Activated naive CD8-positive, alpha-beta T cell (primary cell): ENCODE results near the gene TMEM132E.
A peak's percentile ranks its signal among the peaks of the same experiment; 100 is the strongest.

Source experiments
- H3K27ac Mint-ChIP-seq: one replicate; pipeline ENCODE4 v1.8.0; 2021; ENCODE audit warnings: mixed read lengths
- H3K27me3 Mint-ChIP-seq: one replicate; pipeline ENCODE4 v1.8.0; 2021; ENCODE audit warnings: mixed read lengths
- H3K36me3 Mint-ChIP-seq: one replicate; pipeline ENCODE4 v1.8.0; 2021; ENCODE audit warnings: mixed read lengths
- H3K4me1 Mint-ChIP-seq: one replicate; pipeline ENCODE4 v1.8.0; 2021; ENCODE audit warnings: low read depth, mixed read lengths
- H3K4me3 Mint-ChIP-seq: one replicate; pipeline ENCODE4 v1.8.0; 2021; ENCODE audit warnings: mild to moderate bottlenecking, mixed read lengths
- H3K9me3 Mint-ChIP-seq: one replicate; pipeline ENCODE4 v1.8.0; 2021; ENCODE audit warnings: low read depth, mixed read lengths

TMEM132E gene

DNA sequence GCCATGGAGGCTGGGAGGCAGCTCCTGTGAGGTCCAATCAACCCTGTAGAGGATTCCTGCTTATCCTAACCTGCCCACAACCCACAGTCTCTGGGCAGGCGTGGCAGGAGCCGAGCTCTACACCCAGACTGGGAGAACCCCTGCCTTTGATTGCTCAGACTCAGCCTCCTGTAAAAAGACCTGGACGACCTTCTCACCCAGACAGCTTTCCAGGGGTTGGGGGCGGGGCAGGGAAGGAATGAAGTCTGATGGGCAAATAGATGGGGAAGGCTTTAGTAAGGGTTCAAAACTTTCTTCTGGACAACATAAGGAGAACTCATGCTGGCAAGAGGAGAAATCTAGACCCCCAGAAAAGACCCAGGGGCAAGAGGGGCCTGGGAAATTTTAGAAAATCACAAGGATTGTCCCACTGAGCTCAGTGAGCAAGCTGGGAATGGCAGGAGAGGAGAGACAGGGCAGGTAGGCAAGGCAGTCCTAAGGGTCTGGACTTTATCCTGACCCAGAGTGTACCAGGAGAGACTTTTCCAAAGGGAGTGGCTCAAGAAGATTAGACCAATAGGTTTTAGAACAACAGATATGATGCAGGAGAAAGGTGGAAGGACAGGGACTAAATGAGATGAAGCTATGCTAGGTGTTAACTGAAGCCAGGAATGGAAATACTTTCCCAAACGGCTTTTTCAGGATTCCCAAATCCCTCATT is 70.8 kb downstream of the TMEM132E start:
- Mint-ChIP-seq H3K36me3 (no peaks in the 10 kb centered on the region), H3K4me1 (no peaks in the 10 kb centered on the region), H3K9me3 (no peaks in the 10 kb centered on the region), H3K4me3 (no peak overlapping the region), H3K27me3 (peaks cover 3% of the 10 kb centered on the region), H3K27ac (no peak overlapping the region)

DNA sequence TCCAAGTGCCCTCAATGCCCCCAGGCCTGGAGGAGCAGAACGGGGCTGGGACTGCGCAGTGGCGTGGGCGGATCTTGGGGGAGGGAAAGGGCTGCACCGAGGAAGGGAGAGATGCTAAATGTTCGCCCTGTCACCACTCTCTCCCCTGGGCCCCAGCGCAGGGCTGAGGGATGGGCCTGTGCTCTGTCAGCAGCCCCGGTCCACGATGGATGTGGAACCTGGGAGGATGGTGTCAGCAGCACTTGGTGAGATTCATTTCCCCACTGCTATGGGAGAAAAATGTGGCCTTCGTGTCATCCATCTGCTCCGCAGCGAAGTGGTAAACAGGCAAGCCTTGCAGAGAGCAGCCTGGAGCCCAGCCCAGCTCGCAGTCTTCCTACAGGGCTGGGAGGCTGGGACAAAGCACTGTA is 72.0 kb downstream of the TMEM132E start:
- Mint-ChIP-seq H3K27ac (no peak overlapping the region), H3K4me3 (no peak overlapping the region), H3K36me3 (no peaks in the 10 kb centered on the region), H3K27me3 (peaks cover 3% of the 10 kb centered on the region), H3K4me1 (no peaks in the 10 kb centered on the region), H3K9me3 (no peaks in the 10 kb centered on the region)

DNA sequence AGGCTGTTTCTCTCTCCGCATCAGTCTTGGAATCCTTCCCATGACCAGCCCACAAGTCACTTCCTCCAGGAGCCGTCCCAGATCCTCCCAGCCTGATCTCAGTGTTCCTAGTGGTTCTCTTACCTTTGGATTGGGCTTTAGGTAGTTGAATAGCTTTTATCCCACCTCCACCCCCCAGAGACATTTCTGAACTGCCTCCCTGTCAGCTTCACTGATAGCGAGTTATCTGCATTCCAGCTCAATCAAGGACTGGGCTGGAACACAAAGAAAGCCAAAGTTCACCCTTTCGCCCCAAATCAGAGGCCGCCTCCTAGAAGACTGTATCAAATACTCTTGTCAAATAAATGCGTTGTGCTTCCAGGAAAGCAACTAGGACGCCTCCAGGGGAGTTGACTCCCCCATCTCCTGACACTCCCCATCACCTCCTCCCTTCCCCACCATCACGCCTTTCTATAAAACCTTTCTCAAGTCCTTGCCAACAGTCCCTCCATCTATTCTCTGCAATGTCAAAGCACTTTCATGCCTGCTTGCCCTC is 72.7 kb downstream of the TMEM132E start:
- no peaks in the 10 kb centered on the region for H3K36me3 Mint-ChIP-seq
- no peaks in the 10 kb centered on the region for H3K4me1 Mint-ChIP-seq
- H3K4me3 Mint-ChIP-seq, result no peak overlapping the region
- H3K27ac Mint-ChIP-seq, result no peak overlapping the region
- H3K9me3 Mint-ChIP-seq, result no peaks in the 10 kb centered on the region
- peaks cover 3% of the 10 kb centered on the region for H3K27me3 Mint-ChIP-seq

DNA sequence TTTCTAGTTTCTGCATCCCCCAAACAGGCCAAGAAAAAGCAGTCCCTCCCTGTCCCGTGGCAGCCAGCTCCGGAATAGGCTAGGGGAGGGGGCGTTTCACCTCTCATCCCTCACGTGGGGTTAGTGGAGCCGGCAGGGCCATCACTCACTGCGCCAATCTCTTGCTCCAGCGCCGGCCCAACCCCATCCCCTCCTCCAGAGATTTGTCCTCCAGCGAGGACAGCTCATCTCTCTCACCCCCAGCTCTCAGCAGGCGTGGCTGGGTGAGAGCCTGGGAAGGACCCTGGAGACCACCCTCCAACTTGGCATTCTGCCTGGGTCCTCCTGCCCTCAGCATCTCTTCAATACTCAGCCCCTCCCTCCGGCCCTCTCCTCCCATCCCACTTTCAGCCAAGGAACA is 74.1 kb downstream of the TMEM132E start:
- H3K27me3 Mint-ChIP-seq, result peaks cover 3% of the 10 kb centered on the region
- H3K4me3 Mint-ChIP-seq, result no peak overlapping the region
- H3K27ac Mint-ChIP-seq, result no peak overlapping the region

DNA sequence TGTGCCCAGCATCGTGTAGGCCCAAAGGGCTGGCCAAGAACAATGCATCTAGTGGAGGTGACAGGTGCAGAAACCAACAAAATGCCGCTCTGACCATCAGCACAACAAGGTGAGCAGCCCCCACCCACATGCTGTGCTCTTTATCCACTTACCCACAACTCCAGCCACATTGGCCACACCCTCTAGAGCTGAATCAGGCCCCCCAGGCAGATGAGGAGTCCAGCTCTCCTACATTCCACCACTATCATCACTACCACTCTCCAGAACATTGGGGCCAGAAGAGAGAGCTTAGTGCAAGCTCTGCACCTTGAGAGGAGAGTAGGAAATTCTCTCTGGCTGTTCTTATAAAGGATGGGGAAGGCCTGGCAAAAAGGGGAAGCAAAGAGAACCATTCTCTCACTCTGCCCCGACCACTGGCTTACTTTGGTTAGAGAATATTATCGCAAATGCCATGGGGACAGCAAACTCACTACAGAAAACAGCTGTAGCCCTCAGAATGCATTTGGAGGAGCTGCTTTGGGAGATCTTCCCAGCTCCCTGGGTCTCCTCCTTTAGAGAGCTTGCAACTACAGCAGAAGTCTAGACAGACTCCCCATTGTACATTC is 75.0 kb downstream of the TMEM132E start:
- Mint-ChIP-seq H3K36me3 (no peaks in the 10 kb centered on the region), H3K4me3 (no peak overlapping the region), H3K27me3 (peaks cover 3% of the 10 kb centered on the region), H3K27ac (no peak overlapping the region), H3K9me3 (no peaks in the 10 kb centered on the region), H3K4me1 (no peaks in the 10 kb centered on the region)

More for the DNA sequence above, 74.1 kb downstream of the TMEM132E start:
- Mint-ChIP-seq H3K9me3 (no peaks in the 10 kb centered on the region), H3K4me1 (no peaks in the 10 kb centered on the region), H3K36me3 (no peaks in the 10 kb centered on the region)

DNA sequence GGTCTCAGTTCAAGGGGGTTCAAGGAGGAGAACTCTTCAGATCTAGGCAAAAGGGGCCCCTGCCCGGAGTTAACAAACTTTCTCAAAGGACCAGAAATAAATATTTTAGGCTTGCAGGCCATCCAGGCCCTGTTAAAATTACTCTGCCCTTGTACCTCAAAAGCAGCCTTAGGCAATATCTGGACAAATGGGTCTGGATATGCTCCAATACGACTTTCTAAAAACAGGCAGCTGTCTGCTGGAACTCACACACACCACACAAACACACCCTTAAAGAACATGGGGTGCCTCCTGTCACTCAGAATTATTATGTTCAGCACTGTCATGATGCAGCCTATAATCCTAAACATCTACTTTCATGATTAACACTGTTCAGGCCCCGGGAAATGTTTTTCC is 75.5 kb downstream of the TMEM132E start:
- Mint-ChIP-seq H3K27me3 (peaks cover 3% of the 10 kb centered on the region), H3K36me3 (no peaks in the 10 kb centered on the region), H3K4me1 (no peaks in the 10 kb centered on the region), H3K9me3 (no peaks in the 10 kb centered on the region), H3K27ac (no peak overlapping the region), H3K4me3 (no peak overlapping the region)

DNA sequence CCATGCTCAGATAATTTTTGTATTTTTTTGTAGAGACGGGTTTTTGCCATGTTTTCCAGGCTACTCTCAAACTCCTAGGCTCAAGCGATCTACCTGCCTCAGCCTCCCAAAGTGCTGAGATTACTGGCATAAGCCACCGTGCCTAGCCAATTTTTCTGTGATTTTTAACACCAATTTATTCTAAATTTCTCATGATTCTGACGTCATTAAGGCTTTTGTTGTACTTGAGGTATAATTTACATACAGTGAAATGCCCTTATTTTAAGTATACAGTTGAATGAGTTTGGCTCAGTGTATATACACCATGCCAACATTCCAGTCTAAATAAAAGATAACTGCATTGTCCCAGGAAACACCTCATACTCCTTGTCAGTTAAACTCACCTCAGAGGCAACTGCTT is 77.4 kb downstream of the TMEM132E start:
- H3K9me3 Mint-ChIP-seq, result no peaks in the 10 kb centered on the region
- H3K4me3 Mint-ChIP-seq, result no peak overlapping the region
- H3K4me1 Mint-ChIP-seq, result no peaks in the 10 kb centered on the region
- no peak overlapping the region for H3K27ac Mint-ChIP-seq
- H3K36me3 Mint-ChIP-seq, result no peaks in the 10 kb centered on the region
- peaks cover 3% of the 10 kb centered on the region for H3K27me3 Mint-ChIP-seq

DNA sequence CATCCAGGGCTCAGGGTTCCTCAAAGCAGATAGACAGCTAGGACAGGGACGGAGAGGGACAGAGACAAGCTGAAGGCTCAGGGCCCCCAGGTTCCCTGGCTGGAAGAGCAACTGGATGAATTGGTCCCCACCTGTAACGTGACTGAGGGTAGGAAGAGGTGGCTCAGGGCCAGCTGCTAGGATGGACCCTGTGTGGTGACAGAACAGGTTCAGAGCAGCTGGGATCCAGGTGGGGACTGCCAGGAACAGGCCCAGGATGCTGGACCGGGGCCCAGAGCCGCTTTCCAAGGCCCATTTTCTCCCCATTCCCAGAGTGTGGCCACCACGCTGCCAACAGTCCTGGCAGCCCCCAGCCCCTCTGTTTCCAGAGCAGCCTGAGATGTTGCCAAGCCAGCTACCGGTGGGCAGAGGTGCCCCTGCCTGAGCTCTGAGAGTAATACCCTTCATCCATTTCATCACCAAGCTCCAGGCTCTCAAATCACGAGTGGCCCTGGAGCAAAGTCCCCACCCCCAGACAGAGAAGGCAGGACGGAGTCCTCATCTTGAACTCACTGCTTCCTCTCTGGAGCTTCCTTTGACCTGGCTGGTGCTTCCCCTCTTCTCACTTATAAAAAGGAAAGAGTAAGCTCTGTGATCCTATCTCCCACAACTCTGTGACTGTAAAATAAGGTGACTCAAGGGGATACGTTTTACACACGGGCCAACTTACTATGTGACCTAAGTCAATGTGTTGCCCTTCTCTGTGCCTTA is 79.6 kb downstream of the TMEM132E start:
- Mint-ChIP-seq H3K36me3 (no peaks in the 10 kb centered on the region), H3K4me3 (no peak overlapping the region), H3K9me3 (no peaks in the 10 kb centered on the region), H3K4me1 (no peaks in the 10 kb centered on the region), H3K27ac (no peak overlapping the region), H3K27me3 (peaks cover 1% of the 10 kb centered on the region)

DNA sequence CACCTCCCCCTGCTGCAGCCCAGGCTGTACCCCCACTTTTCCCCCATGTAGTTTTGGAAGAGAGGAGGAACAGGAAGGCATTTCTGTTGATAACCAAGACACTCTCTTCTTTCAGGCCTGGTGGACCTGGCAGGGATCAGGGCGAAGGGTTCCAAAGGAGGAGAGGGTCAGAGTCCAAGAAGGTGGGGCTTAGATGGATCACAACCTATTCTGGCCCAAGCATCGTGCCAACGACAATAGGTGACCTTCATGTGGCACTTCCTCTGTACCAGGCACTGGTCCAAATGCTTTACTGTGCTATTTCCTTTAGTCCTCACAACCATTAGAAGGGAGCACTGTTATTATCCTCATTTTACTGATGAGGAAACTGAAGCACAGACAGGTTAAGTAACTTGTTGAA is 84.3 kb downstream of the TMEM132E start:
- no peak overlapping the region for H3K4me3 Mint-ChIP-seq
- peaks cover 2% of the 10 kb centered on the region for H3K27me3 Mint-ChIP-seq
- H3K27ac Mint-ChIP-seq, result no peak overlapping the region
- no peaks in the 10 kb centered on the region for H3K9me3 Mint-ChIP-seq
- peaks cover 10% of the 10 kb centered on the region for H3K4me1 Mint-ChIP-seq
- no peaks in the 10 kb centered on the region for H3K36me3 Mint-ChIP-seq

DNA sequence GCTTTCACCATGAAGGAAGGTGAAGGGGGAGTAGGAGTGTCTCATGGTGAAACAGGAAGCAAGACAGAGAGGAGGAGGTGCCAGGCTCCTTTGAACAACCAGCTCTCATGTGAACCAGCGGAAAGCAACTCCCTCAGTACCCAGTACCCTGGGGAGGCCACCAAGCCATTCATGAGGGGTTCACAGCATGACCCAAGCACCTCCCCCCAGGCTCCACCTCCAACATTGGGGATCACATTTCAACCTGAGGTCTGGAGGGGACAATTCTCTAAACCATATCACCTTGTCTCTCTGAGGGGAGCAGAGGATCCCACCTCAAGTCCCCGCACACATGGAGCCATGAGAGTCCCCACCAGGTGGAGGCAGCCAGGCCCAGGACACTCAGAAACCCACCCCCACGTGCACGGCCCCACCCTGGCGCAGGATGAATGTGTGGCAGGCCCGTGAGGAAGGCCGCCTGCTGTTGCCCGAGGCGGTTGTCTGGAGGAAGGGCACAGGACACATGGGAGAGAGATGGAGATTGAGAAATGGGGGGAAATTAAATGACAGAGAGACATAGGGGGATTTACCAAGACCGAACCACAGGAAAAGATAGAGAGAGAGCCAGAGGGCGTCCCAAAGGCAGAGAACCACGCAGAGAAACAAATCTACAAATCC is 85.9 kb downstream of the TMEM132E start:
- Mint-ChIP-seq H3K9me3 (no peaks in the 10 kb centered on the region), H3K27me3 (peaks cover 2% of the 10 kb centered on the region), H3K27ac (no peak overlapping the region), H3K4me3 (peak overlapping the region; percentile 9), H3K4me1 (peaks cover 10% of the 10 kb centered on the region), H3K36me3 (no peaks in the 10 kb centered on the region)

DNA sequence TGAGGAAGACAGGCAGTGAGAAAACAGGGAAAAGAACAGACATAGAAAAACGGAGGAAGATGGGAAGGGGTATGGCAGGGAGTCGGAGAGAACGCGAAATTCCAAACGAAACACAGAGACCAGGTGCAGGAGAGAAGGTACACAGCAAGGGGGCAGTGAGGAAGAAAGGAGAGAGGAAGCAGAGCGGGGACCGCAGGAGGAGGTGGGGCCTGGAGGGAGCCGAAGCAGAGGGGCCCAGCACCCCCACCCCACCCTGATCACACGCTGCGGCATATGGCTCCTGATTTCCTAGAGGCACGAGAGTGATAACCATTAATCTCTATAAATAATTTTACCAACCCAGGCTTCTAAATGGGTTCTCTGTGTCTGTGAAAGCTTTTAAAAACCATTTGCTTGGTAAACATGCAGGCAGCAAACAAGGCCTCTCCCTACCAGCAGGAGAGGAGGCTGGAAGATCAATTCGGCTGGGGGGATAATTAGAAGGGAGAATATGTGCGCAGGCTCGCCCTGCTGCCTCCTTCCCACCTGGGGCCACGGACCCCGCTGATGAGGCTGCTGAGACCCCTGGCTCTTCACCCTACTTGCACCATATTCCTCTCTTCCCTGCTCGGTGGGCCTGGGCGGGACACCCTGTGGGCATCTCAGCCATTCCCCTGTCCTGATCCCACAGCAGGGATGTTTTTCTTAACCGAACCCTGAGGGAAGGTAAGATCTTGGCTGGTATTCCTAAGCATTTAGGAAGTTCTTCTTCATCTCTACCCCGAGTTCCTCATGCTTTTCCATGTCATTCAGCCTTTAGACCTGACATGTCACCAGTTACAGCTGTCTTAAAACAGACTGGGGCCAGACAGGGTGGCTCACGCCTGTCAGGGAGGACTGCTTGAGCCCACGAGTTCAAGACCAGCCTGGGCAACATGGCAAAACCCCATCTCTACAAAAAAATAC is 86.7 kb downstream of the TMEM132E start:
- H3K36me3 Mint-ChIP-seq, result no peaks in the 10 kb centered on the region
- peaks cover 2% of the 10 kb centered on the region for H3K27me3 Mint-ChIP-seq
- no peaks in the 10 kb centered on the region for H3K9me3 Mint-ChIP-seq
- no peak overlapping the region for H3K4me3 Mint-ChIP-seq
- H3K27ac Mint-ChIP-seq, result no peak overlapping the region
- peaks cover 10% of the 10 kb centered on the region for H3K4me1 Mint-ChIP-seq

DNA sequence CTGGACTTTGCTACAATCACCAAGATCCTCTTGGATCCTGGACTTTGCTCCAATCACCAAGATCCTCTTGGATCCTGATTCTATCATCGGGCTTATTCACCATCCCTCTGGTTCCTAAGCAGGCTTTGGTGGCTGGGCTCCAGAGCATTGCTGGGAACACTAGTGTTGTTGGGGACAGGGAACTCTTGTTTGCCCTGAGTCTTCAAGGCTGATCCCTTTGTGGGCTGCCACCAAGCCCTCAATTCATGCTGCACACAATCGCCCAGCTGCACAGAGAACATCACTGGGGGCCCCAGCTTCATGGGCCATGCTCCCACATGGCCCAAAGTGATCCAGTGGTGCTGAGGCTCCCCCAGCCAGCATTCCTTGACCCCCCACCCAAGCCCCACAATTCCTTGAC is 88.3 kb downstream of the TMEM132E start:
- Mint-ChIP-seq H3K36me3 (no peaks in the 10 kb centered on the region), H3K4me1 (peaks cover 10% of the 10 kb centered on the region), H3K27ac (no peak overlapping the region), H3K4me3 (no peak overlapping the region), H3K9me3 (no peaks in the 10 kb centered on the region), H3K27me3 (peaks cover 2% of the 10 kb centered on the region)

DNA sequence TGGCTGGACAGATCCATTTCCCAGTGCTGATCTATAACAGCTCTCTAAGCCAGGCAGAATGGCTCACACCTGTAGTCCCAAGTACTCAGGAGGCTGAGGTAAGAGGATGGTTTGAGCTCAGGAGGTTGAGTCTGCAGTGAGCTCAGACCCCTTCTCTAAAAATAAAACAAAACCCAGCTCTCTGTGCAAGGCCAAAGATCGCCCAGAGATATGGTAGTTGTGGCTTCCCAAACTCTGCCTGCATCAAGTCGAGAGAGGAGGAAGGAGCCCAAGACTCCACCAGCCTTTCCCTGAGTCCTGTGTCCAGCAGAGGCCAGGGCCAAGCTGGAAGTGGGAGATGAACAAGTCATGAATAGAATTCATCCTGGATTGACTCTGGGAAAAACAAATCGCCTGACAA is 88.8 kb downstream of the TMEM132E start:
- H3K4me1 Mint-ChIP-seq, result peaks cover 10% of the 10 kb centered on the region
- H3K27me3 Mint-ChIP-seq, result peaks cover 3% of the 10 kb centered on the region
- no peaks in the 10 kb centered on the region for H3K9me3 Mint-ChIP-seq
- H3K27ac Mint-ChIP-seq, result no peak overlapping the region
- H3K36me3 Mint-ChIP-seq, result no peaks in the 10 kb centered on the region
- no peak overlapping the region for H3K4me3 Mint-ChIP-seq

DNA sequence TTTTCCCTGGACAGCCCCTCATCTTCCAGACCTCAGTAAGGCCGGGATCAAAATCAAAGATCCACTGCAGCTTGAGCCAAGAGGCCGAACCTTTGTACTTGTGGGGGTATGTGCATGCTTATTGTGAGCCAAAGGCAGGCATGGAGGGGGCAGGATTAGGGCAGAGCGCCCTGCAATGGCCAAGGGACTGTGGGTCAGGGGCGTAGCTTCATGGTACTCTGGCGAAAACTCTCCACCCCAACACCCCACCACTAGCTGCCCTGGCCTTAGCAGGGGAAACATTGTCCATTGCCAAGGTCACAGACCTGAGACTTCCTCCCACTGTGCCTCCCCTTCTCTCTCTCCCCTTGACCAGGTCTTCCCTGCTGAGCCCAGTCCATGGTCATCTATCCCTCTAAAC is 90.1 kb downstream of the TMEM132E start:
- Mint-ChIP-seq H3K27ac (no peak overlapping the region), H3K9me3 (no peaks in the 10 kb centered on the region), H3K27me3 (peaks cover 3% of the 10 kb centered on the region), H3K36me3 (no peaks in the 10 kb centered on the region), H3K4me3 (no peak overlapping the region), H3K4me1 (peaks cover 10% of the 10 kb centered on the region)
